Measurements from ENCODE around the gene STK38L. TPM values are rescaled to one million over a fixed set of nuclear protein-coding genes. Genes with fewer than 3 reads are reported as not detected.
"Not testable (repeated sequence)": the region's sequence is repeated elsewhere in the genome, so short reads cannot be mapped to it uniquely, and the experiment has no call there.

STK38L gene
- total RNA-seq, 1 donor from 2014 or later, result 20.5 TPM

DNA sequence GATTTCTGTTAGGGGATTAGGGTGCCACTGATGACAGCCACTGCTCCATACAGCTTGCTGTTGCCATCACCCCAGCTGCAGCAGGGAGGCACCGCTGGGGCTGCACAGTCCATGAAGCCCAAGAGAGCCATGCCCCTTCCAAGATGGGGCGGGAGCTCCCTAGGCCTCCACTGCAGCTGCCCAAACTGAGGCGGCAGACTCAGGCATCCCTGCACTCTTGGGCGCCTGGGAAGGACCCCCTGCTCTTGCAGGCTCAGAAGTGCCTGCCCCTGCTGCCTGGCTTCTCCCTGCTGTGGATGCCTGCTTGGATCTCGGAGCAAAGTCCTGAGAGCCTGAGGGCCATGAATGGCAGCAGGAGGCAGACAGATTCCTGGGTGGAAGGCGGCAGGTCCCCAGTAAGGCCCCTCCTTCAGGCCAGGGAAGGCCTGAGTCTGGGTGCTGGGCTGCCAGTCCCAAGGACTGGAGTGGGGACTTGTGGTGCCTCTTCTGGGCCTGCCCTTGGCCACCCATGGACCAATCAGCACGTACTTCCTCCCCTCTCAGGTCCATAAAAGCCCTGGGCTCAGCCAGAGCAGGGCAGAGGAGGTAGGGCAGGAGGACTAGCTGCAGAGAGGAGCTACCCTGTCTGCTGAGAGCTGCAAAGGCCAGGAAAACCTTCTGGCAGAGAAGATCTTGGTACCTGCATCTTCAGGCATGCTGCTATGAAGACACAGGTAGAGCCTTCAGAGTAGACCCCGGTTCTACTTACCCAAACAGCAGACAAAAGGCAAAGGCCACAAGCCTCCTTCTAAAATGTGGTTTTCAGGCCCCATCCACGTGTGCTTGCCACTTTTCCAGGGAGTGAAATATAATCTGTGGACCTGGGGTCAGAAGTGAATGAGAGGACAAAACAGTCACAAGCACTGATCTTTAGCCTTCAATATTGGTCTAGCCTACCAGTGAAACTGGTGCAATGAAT, 30.0 kb upstream of the STK38L start:
- Mint-ChIP-seq H3K27me3 (ENCODE audit: insufficient read depth) (peaks cover 1% of the 10 kb centered on the region), H3K4me1 (ENCODE audit: low read depth) (peaks cover 6% of the 10 kb centered on the region), H3K36me3 (ENCODE audit: low read depth) (peaks cover 8% of the 10 kb centered on the region), H3K27ac (no peak overlapping the region), H3K4me3 (no peak overlapping the region), H3K9me3 (peaks cover 15% of the 10 kb centered on the region)
- DNase-seq (ENCODE audit: low spot score), result no peak
- intact Hi-C loops (cut with micrococcal nuclease), result no loop called here

DNA sequence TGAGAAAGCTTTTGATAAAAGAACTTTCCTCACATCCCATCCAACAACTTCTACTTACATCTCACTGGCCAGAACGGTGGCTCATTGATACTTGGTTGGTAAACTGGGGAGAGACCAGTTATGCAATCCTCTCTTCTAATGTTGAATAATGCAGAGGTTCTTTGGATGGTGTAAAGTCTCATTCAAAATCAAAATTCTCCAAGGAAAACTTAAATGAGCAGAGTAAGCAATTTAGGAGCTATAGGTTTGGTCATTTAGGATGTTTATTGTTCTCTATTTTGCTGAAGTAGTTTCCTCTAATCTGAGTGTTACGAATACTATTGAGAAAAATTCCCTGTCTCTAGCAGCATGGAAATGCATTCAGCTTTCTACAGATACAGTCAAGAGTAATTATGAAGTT, 26.5 kb upstream of the STK38L start:
- Mint-ChIP-seq H3K27ac (no peak overlapping the region), H3K27me3 (ENCODE audit: insufficient read depth) (peaks cover 2% of the 10 kb centered on the region), H3K9me3 (no peaks in the 10 kb centered on the region), H3K4me3 (no peak overlapping the region), H3K4me1 (ENCODE audit: low read depth) (peaks cover 20% of the 10 kb centered on the region), H3K36me3 (ENCODE audit: low read depth) (no peaks in the 10 kb centered on the region)
- no peak for DNase-seq (ENCODE audit: low spot score)
- intact Hi-C loops (cut with micrococcal nuclease), result no loop called here

- peaks cover 2% of the 10 kb centered on the region for H3K36me3 Mint-ChIP-seq (ENCODE audit: low read depth)
- H3K9me3 Mint-ChIP-seq, result peaks cover 4% of the 10 kb centered on the region
- H3K27me3 Mint-ChIP-seq (ENCODE audit: insufficient read depth), result peaks cover 4% of the 10 kb centered on the region
- H3K4me3 Mint-ChIP-seq, result peak overlapping the region; percentile 29
- H3K27ac Mint-ChIP-seq, result peak overlapping the region; percentile 59
- intact Hi-C loops (cut with micrococcal nuclease), result loop anchor here (2.0 to 5.0 kb wide), 2 partner anchors 19 to 42 kb away; no protein-coding TSS in a partner anchor
- peaks cover 20% of the 10 kb centered on the region for H3K4me1 Mint-ChIP-seq (ENCODE audit: low read depth)
- DNase-seq (ENCODE audit: low spot score), result no peak
Observed at GRCh38 chr12:27219693-27220054, 24.4 kb upstream of the STK38L start.

DNA sequence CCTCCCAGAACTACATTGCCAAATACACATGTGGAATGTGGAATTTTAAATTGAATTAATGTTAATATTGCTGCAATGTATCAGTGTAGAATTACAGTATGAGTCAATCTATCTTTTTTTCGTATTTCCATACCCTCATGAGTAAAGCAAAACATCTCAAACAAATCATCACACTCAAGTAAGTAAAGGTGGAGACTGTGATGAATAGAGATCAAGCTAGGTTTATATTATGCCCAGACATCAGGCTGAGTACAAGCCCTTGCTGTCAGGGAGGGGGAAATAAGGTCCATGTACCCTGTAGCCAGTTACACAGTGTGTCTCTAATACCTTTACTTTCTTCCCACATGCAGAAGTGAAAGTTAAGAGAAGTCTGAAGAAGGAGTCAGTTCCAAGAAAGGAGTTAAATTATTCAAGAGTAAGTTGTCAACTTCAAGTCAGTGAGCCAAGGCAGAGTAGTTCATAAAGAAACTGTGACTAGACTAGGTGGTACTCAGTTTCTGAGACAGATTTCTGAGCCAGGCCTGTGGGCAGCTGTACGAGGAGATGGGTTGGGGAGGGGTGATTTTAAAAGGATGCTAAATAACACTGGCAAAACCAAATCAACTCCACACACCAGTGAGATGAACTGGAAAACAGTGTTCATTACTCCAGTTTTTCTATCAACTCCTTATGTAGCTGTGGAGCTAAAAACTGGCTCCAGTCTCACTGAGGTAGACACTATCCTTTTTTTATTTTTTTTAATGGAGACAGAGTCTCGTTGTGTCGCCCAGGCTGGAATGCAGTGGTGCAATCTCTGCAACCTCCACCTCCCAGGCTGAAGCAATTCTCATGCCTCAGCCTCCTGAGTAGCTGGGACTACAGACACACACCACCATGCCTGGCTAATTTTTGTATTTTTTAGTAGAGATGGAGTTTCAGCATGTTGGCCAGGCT, 23.8 kb upstream of the STK38L start:
- H3K9me3 Mint-ChIP-seq, result peaks cover 4% of the 10 kb centered on the region
- no peak for DNase-seq (ENCODE audit: low spot score)
- H3K4me1 Mint-ChIP-seq (ENCODE audit: low read depth), result peaks cover 20% of the 10 kb centered on the region
- H3K27me3 Mint-ChIP-seq (ENCODE audit: insufficient read depth), result peaks cover 4% of the 10 kb centered on the region
- H3K27ac Mint-ChIP-seq, result peak overlapping the region; percentile 59
- peak overlapping the region; percentile 29 for H3K4me3 Mint-ChIP-seq
- intact Hi-C loops (cut with micrococcal nuclease), result loop anchor here (2.0 to 5.0 kb wide), 2 partner anchors 18 to 43 kb away; no protein-coding TSS in a partner anchor
- peaks cover 2% of the 10 kb centered on the region for H3K36me3 Mint-ChIP-seq (ENCODE audit: low read depth)

- intact Hi-C loops (cut with micrococcal nuclease), result loop anchor here (2.0 to 5.0 kb wide), 2 partner anchors 18 to 44 kb away; no protein-coding TSS in a partner anchor
- DNase-seq (ENCODE audit: low spot score), result no peak
- H3K4me1 Mint-ChIP-seq (ENCODE audit: low read depth), result peaks cover 20% of the 10 kb centered on the region
- no peak overlapping the region for H3K4me3 Mint-ChIP-seq
- H3K27me3 Mint-ChIP-seq (ENCODE audit: insufficient read depth), result peaks cover 4% of the 10 kb centered on the region
- H3K9me3 Mint-ChIP-seq, result peaks cover 4% of the 10 kb centered on the region
- H3K36me3 Mint-ChIP-seq (ENCODE audit: low read depth), result peaks cover 2% of the 10 kb centered on the region
- H3K27ac Mint-ChIP-seq, result no peak overlapping the region
Observed at GRCh38 chr12:27220988-27221345, 23.1 kb upstream of the STK38L start.

- intact Hi-C loops (cut with micrococcal nuclease), result loop anchor here (2.0 to 5.0 kb wide), 2 partner anchors 17 to 45 kb away; no protein-coding TSS in a partner anchor
- DNase-seq (ENCODE audit: low spot score), result no peak
- Mint-ChIP-seq H3K9me3 (peaks cover 4% of the 10 kb centered on the region), H3K4me3 (no peak overlapping the region), H3K4me1 (ENCODE audit: low read depth) (peaks cover 20% of the 10 kb centered on the region), H3K36me3 (ENCODE audit: low read depth) (peaks cover 2% of the 10 kb centered on the region), H3K27ac (no peak overlapping the region), H3K27me3 (ENCODE audit: insufficient read depth) (peaks cover 4% of the 10 kb centered on the region)
Observed at GRCh38 chr12:27221625-27222387, 22.3 kb upstream of the STK38L start.

DNA sequence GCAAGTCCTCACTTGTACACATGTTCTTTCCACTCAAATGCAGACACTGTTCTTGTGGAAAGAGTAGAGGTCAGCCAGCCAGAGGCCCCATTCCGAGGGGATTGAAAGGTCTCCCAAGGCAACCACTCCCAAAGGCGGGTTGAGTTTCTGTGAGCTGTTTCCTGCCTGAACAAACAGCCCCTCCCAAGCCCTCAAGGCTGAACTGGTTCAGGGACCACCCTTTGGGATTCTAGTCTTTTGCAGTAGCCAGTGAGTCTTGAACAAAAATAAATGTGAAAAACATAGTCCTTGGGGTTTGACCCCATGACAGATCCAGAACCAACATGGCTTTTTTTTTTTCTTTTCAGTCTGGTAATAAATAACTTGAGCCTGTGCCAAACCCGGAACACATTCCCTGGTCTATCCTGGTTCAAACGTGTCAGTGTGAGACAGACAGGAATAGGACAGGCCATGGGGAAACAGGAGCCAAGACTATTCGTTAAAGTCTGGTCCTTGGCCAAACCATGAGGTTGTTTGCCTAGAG, 17.6 kb upstream of the STK38L start:
- H3K4me3 Mint-ChIP-seq, result no peak overlapping the region
- intact Hi-C loops (cut with micrococcal nuclease), result no loop called here
- no peak for DNase-seq (ENCODE audit: low spot score)
- peaks cover 4% of the 10 kb centered on the region for H3K9me3 Mint-ChIP-seq
- peaks cover 3% of the 10 kb centered on the region for H3K36me3 Mint-ChIP-seq (ENCODE audit: low read depth)
- peaks cover 8% of the 10 kb centered on the region for H3K27me3 Mint-ChIP-seq (ENCODE audit: insufficient read depth)
- no peak overlapping the region for H3K27ac Mint-ChIP-seq
- H3K4me1 Mint-ChIP-seq (ENCODE audit: low read depth), result peaks cover 2% of the 10 kb centered on the region

- no peak overlapping the region for H3K27ac Mint-ChIP-seq
- H3K4me1 Mint-ChIP-seq (ENCODE audit: low read depth), result no peaks in the 10 kb centered on the region
- intact Hi-C loops (cut with micrococcal nuclease), result no loop called here
- H3K4me3 Mint-ChIP-seq, result no peak overlapping the region
- H3K36me3 Mint-ChIP-seq (ENCODE audit: low read depth), result peaks cover 2% of the 10 kb centered on the region
- peaks cover 6% of the 10 kb centered on the region for H3K27me3 Mint-ChIP-seq (ENCODE audit: insufficient read depth)
- no peaks in the 10 kb centered on the region for H3K9me3 Mint-ChIP-seq
- no peak for DNase-seq (ENCODE audit: low spot score)
Observed at GRCh38 chr12:27229367-27229766, 14.7 kb upstream of the STK38L start.

DNA sequence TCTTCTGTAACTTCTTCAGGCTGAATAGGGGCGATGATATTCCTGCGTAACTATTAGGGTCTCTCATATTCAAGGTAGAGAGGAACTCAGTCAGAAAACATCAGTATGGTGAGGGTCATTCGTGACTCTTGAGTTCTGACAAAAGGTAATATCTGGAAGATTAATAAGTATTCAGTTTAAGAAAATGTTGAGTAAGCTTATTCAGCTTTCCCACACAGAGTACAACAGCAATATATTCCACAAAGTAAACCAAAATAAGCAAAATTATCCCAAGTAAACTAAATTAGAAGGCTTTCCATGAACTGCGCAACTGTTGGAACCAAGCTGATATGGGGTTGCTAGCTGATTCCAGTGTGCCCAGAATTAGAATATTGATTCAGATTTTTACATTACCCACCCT, 12.7 kb upstream of the STK38L start:
- H3K4me1 Mint-ChIP-seq (ENCODE audit: low read depth); H3K36me3 Mint-ChIP-seq (ENCODE audit: low read depth); H3K4me3 Mint-ChIP-seq; H3K27me3 Mint-ChIP-seq (ENCODE audit: insufficient read depth); intact Hi-C loops (cut with micrococcal nuclease); DNase-seq (ENCODE audit: low spot score); H3K9me3 Mint-ChIP-seq; H3K27ac Mint-ChIP-seq: not testable (repeated sequence)

- intact Hi-C loops (cut with micrococcal nuclease), result no loop called here
- peaks cover 27% of the 10 kb centered on the region for H3K4me1 Mint-ChIP-seq (ENCODE audit: low read depth)
- no peak overlapping the region for H3K27ac Mint-ChIP-seq
- peaks cover 6% of the 10 kb centered on the region for H3K27me3 Mint-ChIP-seq (ENCODE audit: insufficient read depth)
- no peaks in the 10 kb centered on the region for H3K9me3 Mint-ChIP-seq
- no peak for DNase-seq (ENCODE audit: low spot score)
- H3K36me3 Mint-ChIP-seq (ENCODE audit: low read depth), result peaks cover 2% of the 10 kb centered on the region
- H3K4me3 Mint-ChIP-seq, result no peak overlapping the region
Observed at GRCh38 chr12:27233814-27234213, 10.3 kb upstream of the STK38L start.

DNA sequence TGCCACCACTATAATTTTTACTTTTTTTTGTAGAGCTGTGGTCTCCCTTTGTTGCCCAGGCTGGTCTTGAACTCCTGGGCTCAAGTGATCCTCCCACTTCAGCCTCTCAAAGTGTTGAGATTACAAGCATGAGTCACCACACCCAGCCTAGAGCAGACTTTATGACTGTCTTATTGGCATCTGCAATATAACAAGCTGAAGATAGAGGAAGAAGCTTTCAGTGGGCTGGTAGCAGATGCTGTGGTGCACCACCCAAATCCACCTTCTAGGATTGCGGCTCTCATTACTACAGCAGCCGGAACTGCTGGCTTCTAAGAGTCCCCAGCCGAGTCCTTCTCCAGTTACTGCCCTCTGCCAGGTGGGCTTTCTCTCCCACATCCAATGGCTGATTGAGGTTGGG, 7.6 kb upstream of the STK38L start:
- Mint-ChIP-seq H3K4me3 (no peak overlapping the region), H3K27me3 (ENCODE audit: insufficient read depth) (peaks cover 2% of the 10 kb centered on the region), H3K4me1 (ENCODE audit: low read depth) (peaks cover 41% of the 10 kb centered on the region), H3K9me3 (no peaks in the 10 kb centered on the region), H3K36me3 (ENCODE audit: low read depth) (no peaks in the 10 kb centered on the region), H3K27ac (no peak overlapping the region)
- no peak for DNase-seq (ENCODE audit: low spot score)
- intact Hi-C loops (cut with micrococcal nuclease), result no loop called here

Data from activated T-helper 1 cell treated with anti-CD3 and anti-CD28 coated beads, Interleukin-12 subunit alpha, Interleukin-12 subunit beta, Interleukin-2, Interleukin-4 antibody, amounts not matched to agents 30 ng/mL and 10 ng/mL and 1 ng/mL, durations not matched to agents 14 hours and 24 hours and 36 hours (primary cell).